SHP77 treated with DMSO at 0.1 percent for 48 hours (cell line): Measurements from ENCODE around the gene CACNA1G.

Experiments
- DNase-seq: peaks from one replicate; lab custom pipeline; 2025; lab: John Stamatoyannopoulos, UW

CACNA1G gene

DNA sequence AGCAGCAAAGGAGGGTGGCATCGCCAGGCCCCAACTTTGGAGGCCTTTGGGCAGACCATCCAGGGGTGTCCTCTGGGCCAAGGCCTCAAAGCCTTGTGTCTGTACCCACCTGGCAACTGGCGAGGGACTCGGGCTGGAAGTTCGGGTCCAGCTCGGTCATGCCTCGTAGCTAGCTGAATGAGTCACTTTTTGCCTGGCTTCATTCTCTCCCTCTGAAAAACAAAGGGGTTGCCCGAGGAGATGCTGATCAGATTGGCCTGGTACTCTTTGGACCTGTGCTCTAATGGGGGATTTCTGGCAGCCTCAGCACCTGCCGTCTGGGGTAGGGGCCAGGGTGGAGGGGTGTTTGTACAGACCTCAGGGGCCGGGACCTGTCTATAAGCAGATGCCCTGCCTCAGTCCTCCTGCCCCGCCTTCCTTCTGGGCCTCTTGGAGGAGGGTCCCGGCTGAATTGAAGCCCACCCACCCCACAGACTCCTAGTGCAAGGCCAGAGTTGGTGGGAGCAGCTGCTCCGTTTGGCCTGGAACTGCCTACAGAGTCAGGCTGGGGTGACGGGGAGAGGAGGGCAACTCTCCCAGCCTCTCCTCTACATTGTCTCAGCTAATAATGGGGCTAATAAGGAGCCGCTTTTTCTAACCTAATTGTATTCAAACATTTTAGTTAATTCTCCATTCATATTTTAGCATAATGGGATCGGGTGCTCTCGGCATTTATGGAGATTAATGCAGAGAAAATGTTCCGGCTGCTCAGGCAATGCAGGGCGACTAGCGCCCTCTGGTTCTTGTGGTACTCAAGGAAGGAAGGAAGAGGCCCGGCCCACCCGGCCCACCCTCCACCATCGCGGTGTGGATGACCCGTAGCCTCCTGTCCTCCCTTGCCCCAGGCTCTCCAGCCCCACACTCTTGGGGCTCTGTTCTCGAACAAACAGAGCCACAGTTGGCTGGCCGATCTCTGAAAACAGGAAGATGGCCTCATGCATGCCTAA lies 52.8 kb downstream of the CACNA1G start:
- no peak for DNase-seq

DNA sequence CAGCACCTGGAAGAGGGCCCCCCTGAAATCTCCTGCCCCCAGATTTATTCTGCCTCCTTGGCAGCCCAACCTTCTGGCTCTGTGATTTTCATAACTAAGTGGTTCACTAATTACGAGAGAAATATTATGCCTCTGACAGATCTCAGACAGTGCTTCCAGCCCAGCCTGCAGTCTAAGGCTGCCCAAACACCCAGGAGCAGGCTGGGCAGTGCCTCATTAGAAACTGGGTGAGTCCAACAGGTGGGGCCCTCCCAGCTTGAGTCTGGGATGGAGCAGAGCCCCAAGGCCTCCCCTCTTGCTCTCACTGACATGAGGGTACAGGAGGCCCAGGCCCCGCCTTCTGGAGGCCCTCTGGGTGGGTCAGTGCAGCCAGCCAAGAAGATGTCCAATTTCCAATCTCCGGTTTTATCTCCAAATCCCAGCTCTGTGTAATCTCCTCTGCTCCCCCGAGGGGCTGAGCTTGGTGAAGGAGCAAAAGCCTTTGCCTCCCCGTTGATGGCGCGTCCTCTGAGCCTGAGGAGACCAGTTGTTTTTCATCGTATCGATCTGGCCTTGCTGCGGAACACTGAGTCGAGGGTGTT lies 54.0 kb downstream of the CACNA1G start:
- no peak for DNase-seq

DNA sequence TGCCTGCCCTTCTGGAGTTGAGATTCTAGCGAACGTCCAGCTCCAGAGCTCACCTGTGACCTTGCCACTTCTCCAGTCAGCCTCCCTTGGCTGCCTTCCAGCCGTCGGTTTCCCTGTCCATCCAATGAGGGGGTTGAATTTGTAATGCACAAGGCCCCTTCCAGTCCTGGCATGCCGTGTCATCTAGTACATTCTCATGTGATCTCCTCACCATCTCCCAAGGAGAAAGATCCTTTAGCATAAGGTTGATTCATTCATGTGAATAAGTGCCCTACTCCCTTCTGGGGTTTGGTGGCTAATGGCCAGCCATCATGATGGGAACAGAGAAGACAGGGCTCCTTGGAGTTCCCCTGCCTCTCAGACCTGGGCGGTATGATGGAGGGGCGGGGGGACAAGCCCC lies 55.3 kb downstream of the CACNA1G start:
- no peak for DNase-seq

DNA sequence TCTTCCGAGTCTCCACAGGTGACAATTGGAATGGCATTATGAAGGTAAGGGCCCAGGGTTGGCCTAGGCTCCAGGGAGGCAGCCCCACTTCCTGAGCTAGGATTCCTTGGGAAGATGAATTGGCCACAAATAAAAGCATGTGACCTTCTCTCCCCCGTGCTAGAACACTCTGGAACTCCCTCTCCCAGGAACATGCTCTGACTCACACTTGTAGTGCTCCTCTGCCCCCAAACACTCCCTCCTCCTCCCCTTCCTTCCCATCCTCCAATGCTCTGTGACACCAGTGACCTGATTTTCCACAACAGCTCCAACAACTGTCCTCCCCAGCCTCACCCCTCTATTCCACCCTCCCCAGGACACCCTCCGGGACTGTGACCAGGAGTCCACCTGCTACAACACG lies 57.8 kb downstream of the CACNA1G start:
- DNase-seq: no peak

DNA sequence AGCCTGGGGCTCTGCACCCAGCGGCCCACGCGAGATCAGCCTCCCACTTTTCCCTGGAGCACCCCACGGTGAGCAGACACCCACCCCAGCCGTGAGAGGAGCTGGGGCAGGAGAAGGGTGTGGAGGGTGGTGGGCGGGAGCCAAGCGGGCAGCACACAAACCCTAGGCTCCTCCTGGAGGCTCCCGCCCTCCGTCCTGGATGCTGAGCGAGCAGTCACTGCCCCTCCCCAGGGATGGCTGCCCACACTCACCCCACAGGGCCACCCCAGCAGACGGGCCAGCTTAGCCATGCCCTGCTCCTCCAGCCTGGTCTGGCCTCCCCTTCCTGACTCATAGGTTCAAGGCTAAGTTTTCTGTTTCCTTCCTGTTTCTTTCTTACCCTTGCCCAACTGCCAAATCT lies 58.4 kb downstream of the CACNA1G start:
- no peak for DNase-seq

DNA sequence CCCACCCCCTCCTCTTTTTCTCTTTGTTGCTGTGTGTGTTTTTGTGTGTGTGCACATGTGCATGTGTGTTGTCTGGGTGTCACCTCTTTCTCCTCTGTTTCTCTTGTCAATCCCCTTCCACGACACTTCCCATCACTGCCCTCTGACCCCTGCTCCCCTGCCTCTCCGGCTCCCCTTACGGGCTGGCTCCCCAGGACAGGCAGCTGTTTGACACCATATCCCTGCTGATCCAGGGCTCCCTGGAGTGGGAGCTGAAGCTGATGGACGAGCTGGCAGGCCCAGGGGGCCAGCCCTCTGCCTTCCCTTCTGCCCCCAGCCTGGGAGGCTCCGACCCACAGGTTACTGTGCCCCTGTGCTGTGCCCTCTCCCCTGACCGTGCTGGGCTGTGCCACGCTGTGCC lies 59.0 kb downstream of the CACNA1G start:
- no peak for DNase-seq

DNA sequence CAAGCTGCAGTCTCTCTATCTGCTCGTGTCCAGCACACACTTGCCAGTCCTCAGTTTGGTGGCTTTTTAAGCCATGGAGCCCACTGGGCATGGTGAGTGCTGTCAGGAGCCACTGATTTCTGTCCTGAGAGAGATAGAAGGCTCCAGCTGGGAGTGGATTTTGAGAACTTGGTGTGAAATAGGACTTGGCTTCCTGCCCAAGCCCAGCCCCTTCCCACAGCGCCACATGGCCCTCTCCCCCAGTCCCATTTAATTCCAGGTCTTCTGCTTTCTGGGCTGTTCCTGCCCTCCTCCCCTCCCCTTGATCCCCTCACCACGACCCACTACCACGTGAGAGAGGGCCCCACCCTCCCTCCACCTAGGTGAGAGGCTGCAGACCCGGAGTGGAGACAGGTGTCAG lies 59.7 kb downstream of the CACNA1G start:
- DNase-seq: no peak

DNA sequence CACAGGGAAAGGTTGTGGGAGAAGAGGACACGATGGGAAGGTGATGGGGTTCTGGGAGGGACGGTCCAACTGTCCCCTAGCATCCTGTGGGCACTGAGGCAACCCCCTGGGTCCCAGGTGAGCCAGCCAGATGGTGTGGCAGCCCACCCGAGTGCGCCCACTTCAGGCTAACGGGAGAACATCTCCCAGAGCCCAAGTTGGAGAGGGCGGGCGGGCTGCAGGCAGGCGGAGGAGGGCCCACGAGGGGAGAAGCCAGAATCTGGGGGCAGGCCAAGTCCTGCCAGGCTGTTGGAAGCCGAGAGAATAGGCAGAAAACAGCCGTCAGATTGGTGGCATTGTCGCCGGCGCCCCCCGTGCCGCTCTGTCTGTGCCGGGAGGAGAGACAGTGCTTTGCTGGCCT lies 60.3 kb downstream of the CACNA1G start:
- no peak for DNase-seq

DNA sequence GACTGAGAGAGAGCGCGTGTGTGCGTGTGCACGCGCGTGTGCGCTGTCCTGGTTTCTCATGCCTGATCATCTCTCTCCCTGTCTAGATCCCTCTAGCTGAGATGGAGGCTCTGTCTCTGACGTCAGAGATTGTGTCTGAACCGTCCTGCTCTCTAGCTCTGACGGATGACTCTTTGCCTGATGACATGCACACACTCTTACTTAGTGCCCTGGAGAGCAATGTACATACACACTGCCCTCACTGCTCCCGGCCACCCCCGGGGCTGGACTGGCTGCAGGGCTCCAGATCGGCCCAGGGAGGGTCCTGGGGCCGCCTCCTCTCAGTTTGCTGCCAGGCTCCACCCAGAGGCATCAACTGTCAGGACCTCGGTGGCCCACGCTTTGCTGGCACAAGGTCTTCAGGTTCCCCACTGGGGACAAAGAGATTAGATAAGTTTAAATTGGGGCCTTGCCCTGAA lies 61.1 kb downstream of the CACNA1G start:
- DNase-seq: peak; percentile 90

DNA sequence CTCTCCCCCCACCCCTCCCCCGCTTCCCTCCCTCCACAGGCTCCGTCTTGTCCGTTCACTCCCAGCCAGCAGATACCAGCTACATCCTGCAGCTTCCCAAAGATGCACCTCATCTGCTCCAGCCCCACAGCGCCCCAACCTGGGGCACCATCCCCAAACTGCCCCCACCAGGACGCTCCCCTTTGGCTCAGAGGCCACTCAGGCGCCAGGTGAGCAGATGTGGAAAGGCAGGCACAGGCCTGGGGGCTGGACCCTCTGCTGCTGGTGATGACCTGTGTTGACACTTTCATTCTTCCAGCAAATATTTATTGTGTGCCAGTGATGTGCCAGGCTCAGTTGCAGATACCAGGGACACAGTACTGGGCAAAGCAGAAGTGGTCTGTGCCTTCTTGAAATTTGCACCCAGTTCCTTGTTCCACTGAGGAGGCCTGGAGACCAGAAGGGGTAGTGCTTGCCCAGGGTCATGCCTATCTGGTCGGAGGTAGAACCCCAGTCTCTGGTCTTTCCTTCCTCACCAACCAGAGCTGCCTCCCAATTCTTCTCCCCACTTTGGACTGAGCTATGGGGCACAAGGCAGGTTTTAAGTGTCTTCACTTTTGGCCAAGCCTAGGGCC lies 63.9 kb downstream of the CACNA1G start:
- DNase-seq: no peak

DNA sequence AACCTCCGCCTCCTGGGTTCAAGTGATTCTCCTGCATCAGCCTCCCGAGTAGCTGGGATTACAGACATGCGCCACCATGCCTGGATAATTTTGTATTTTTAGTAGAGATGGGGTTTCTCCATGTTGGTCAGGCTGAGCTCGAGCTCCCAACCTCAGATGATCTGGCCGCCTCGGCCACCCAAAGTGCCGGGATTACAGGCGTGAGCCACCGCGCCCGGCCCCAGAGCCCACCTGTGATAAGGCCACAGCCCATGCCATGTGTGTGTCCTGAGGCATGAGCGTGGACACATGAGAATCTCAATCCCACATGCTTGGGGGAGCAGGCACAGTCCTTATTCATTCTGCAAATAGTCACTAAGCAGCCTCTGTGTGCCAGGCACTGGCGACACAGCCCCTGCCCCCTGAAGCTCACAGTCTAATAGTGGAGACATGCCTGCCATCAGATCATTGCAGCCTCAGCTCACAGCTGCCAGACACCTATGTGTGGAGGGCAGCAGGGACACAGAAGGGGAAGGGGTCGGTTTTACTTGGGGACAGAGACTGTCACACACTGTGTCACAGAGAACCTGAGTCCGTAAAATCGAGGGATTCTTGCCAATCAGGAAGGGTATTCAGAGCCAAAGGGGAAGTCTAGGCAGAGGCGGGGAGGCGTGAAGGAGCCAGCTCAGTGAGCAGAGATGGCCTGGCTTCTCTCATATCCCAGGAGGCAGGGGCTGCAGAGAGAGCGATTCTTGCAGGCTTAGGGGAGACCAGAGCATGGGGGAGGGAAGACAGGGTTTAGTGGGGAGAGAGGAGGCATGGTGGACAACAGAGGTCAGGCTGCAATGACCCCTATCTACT lies 64.7 kb downstream of the CACNA1G start:
- DNase-seq: no peak

DNA sequence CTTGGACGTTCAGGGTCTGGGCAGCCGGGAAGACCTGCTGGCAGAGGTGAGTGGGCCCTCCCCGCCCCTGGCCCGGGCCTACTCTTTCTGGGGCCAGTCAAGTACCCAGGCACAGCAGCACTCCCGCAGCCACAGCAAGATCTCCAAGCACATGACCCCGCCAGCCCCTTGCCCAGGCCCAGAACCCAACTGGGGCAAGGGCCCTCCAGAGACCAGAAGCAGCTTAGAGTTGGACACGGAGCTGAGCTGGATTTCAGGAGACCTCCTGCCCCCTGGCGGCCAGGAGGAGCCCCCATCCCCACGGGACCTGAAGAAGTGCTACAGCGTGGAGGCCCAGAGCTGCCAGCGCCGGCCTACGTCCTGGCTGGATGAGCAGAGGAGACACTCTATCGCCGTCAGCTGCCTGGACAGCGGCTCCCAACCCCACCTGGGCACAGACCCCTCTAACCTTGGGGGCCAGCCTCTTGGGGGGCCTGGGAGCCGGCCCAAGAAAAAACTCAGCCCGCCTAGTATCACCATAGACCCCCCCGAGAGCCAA lies 65.6 kb downstream of the CACNA1G start:
- DNase-seq: peak; percentile 36

DNA sequence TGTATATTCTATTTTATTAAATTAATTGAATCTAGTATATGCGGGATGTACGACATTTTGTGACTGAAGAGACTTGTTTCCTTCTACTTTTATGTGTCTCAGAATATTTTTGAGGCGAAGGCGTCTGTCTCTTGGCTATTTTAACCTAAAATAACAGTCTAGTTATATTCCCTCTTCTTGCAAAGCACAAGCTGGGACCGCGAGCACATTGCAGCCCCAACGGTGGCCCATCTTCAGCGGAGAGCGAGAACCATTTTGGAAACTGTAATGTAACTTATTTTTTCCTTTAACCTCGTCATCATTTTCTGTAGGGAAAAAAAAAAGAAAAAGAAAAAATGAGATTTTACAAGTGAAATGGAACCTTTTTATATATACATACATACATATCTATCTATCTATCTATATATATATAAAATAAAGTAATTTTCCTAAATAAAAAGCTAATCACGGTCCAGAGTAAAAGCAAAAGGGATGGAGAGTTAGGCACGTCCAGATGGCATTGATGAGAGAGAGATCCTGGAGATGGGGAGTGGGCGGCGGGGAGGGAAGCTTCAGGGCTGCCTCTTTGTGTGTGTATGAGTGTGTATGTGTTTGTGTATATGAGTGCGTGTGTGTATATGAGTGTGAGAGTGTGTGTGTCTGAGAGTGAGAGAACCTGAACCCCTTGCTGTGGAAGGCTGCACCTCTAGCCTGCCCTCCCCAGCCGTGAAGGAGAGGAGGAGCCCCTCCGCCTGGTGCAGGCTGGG lies 66.7 kb downstream of the CACNA1G start:
- no peak for DNase-seq

DNA sequence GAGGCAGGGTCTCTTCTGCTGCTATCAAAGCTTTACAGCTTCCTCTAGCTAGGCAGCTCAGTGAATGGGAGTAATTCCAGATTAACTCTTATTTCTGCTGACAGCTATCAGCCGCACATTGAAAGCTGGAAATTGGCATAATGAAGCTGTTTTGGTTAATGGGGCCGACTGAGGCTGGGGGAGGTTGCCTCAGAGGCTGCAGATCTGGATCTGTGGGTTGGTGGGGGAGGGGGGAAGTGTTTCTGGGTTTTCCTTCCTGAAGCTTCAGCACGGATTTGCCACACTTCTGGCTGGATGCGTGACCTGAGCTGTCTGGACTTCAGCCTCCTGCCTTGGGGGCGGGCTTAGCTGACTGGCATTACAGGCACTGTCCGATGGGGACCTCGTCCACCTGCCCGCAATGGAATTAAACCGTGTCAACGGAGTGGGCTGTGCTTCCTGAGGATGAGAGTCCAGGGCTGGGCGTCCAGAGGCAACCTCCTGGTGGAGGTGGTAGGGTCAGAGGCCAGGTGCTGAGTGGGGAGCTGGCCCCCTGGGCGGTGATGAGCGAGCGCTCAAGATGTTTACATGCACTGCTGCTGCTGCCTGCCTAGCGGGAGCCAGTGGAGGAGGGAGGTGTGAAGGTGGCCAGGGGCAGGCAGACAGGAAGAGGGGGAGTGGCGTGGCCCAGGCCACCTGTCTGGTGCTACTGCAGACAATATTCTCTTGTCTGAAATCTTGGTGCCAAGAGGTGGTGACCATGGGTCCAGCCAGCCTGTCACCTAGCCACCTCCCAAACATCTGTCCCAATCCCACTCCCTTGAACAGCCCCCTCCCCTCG lies 67.5 kb downstream of the CACNA1G start:
- DNase-seq: peak; percentile 80

DNA sequence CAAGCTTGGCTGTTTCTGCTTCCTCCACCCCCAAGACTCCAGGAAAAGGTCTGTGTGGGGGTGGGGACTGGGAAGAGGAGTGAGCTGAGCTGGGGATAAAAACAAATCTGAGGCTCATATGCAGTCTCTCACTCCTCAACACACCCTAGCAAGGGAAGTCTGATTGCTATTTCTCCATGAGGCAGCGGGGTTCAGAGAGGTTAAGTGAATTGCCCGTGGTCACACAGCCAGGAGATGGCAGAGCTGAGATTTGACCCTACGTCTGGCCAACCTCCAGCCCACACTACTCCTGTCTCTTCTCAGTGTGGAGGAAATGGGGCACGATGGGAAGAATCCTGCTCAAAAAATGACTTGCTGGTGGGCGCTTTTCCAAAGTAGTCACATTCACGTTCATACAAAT lies 69.4 kb downstream of the CACNA1G start:
- DNase-seq: no peak

DNA sequence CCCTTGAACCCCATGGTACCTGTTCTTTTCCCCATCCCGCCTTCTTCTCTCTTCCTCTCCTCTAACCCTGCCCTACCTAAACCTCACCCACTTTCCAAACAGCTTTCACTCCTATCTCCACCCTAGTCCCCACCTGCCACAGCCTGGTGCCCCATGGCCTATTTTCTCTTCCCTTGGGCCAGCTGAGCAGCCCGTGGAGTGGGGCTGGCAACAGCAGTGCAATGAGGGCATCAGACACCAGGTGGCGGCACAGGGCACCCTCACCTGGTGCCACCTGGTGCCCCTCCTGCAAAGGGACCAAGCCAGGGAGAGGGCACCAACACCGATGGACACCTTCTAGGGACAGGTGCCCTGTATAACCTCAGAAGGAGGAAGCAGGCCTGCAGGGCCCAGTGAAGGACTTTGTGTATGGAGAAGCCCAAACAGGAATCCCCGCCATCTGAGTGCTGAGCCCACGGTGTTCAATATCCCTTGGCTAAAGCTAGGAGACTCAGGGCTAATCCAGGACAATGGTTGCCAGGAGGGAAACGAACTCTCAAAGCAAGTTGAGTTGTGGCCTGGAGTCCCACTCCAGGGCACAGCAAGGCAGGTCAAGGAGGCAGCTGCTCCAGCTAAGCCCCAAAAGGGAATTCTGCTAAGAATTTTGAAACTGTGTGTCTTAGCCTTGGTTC lies 70.1 kb downstream of the CACNA1G start:
- no peak for DNase-seq

DNA sequence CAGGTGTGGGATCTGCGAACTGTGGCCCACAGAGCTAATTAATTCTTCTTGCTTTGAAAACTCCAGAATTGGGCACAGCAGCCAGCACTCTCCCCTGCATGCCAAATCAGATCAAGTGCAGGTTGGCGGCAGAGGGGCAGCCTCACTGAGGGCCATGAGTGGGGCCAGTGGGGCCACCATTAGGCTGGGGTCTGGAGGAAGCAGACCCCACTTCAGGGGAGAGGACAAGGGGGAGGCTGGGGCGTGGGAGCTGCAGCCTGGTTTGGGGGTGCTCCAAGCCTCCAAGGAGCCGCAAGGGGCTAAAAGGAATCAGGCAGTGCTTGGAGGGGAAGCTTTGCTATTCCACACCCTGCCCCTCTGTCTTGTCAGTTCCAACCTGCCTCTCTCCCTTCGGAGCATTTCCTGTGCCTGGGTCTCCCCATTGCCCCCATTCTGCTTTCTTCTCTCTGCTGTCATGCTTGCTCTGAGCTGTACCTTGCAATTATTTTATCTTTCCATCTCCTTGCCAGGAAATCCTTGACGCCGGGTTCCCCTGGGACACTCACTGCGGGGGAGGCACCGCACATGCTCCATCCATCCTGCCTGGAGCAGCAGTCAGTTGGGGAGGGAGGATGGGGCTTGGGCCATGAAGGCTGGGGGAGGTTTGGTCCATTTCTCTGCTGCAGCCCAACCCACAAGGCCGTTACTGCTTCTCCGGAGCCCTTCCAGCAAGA lies 70.8 kb downstream of the CACNA1G start:
- no peak for DNase-seq

DNA sequence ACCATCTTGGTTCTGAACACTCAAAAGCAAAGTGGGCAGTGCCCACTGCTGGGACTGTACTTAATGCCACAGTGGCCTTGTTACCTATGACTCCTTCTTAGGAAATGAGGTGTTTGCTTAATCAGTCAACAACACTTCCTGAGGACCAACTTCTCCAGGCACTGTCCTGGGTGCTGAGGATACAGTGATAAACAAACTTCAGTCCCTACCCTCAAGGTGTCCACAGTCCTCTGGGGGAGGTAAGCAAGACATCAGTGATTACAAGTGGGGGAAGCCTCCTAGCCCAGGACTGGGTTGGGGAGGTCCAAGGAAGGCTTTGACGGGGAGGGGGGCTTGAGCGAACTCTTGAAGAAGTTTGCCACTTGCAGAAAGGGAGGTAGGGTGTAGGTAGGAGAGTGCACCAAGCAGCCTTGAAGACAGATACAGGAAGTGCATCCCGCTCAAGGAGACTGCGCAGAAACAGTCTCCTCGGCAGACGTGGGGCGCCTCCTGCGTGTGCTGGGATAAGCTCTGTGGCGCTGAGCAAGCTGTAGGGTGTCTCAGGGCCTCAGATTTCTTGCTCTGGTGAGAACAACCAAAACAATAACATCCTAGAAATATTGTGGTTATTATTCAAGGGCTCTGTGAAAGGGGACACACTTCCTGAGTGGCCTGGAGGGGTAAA lies 71.5 kb downstream of the CACNA1G start:
- DNase-seq: no peak
